Kidney capillary endothelial cell (primary cell): ENCODE measurements around the gene CHRNA4.
"Not testable (repeated sequence)": the region's sequence is repeated elsewhere in the genome, so short reads cannot be mapped to it uniquely, and the experiment has no call there.

Source experiments
- DNase-seq: peaks from one replicate; pipeline ENCODE4 v3.0.0-alpha.2; 2018; ENCODE audit warnings: low spot score

The CHRNA4 gene

GRCh38 chr20:63308218-63308911 is 52.8 kb downstream of the CHRNA4 start:
- no peak for DNase-seq

- DNase-seq, result no peak
Measured at GRCh38 chr20:63307538-63308217, 53.5 kb downstream of the CHRNA4 start.

GRCh38 chr20:63306673-63307537 is 54.2 kb downstream of the CHRNA4 start:
- DNase-seq, result no peak

GRCh38 chr20:63305933-63306672 is 55.0 kb downstream of the CHRNA4 start:
- DNase-seq, result not testable (repeated sequence)

- DNase-seq, result no peak
Measured at GRCh38 chr20:63305393-63305792, 55.8 kb downstream of the CHRNA4 start.

GRCh38 chr20:63303095-63303666 is 58.0 kb downstream of the CHRNA4 start:
- no peak for DNase-seq

- DNase-seq, result no peak
Measured at GRCh38 chr20:63301671-63302070, 59.5 kb downstream of the CHRNA4 start.

- no peak for DNase-seq
Measured at GRCh38 chr20:63298731-63299312, 62.3 kb downstream of the CHRNA4 start.

GRCh38 chr20:63297796-63298572 is 63.2 kb downstream of the CHRNA4 start:
- DNase-seq, result no peak

GRCh38 chr20:63297371-63297781 is 63.8 kb downstream of the CHRNA4 start:
- DNase-seq, result no peak

GRCh38 chr20:63296531-63297299 is 64.4 kb downstream of the CHRNA4 start:
- no peak for DNase-seq

- no peak for DNase-seq
Measured at GRCh38 chr20:63295846-63296245, 65.3 kb downstream of the CHRNA4 start.

GRCh38 chr20:63295422-63295821 is 65.7 kb downstream of the CHRNA4 start:
- no peak for DNase-seq

- no peak for DNase-seq
Measured at GRCh38 chr20:63295018-63295417, 66.1 kb downstream of the CHRNA4 start.

GRCh38 chr20:63294536-63294900 is 66.6 kb downstream of the CHRNA4 start:
- no peak for DNase-seq

- no peak for DNase-seq
Measured at GRCh38 chr20:63293871-63294535, 67.1 kb downstream of the CHRNA4 start.

- DNase-seq, result no peak
Measured at GRCh38 chr20:63293456-63293855, 67.7 kb downstream of the CHRNA4 start.
